NOMO-1 treated with dmso at 0.1 percent for 144 hours (cell line): ENCODE measurements around the gene DOK5.

ENCODE experiments used
- DNase-seq: peaks from one replicate; lab custom pipeline; 2025; ENCODE audit not compliant: unreplicated experiment; lab: John Stamatoyannopoulos, UW

DOK5 gene

DNA sequence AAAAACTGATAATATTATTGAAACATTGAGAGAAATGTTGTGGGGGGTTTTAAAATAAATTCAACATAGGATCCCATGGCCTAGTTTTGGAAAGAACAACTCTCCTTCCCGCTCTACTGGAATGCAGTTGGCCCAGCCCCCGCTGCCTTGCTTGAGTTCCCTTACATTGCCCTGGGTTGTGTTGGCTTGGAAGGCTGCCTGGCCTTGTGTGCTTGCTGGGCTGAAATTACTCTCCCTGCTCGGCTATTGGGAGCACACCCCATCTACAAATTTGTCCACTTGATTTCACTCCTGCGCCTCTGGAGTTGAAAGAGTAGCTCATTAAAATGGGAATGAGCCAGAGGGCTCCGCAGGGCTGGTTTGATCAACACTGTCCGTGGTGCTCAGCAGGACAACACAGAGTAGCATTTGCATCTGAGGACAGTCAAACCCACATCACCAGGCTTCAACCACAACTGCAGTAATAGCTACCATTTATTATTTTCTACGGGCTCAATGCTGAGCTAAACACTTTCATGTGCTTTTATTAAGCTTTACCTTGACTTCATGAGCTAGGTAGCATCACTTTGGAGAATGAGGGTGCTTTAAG, 35.2 kb downstream of the DOK5 start:
- no peak for DNase-seq

DNA sequence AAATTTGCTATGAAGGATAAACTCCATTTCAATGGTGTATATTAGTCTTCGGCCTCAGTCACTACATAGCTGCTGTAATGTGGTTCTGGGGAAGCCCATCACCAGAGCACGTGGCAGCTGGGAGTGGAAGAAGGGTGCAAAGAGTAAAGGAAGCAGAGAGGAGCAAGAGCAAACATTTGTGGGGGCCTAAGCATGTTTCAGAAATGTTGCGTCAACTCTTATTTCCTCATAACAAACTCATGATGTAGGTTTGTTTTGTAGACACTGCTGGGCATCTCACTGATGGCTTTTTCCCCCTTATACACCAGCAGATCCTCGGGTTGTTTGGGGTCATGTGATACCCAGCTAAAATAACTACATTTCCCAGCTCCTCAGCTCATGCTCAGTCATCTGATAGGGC, 37.3 kb downstream of the DOK5 start:
- DNase-seq: no peak

DNA sequence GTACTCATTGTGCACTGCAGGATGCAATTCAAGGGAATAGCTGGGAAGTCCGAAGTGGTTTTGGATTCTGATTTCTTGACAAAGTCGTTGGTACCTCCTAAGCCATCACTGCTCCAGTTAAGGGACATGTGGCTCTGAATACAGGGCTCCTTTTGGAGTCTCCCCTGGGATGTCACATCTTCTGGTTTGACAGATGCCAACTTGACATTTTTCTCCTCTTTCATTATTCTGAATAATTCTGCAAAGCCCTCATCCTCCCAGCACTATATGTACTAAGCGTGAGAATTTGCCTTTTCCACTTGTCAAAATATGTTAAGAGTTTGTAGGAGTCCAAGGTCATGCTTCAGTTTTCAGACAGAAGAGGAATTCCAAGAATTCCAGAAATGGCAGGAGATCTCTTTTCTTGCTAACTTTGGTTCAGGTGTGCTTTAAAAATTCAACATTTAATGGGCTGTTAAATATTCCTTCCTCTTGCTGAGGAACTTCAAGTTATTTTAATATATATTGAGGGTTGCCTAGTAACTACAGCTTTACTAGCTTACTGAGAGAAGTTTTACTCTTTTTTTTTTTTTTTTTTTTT, 38.7 kb downstream of the DOK5 start:
- DNase-seq: no peak

DNA sequence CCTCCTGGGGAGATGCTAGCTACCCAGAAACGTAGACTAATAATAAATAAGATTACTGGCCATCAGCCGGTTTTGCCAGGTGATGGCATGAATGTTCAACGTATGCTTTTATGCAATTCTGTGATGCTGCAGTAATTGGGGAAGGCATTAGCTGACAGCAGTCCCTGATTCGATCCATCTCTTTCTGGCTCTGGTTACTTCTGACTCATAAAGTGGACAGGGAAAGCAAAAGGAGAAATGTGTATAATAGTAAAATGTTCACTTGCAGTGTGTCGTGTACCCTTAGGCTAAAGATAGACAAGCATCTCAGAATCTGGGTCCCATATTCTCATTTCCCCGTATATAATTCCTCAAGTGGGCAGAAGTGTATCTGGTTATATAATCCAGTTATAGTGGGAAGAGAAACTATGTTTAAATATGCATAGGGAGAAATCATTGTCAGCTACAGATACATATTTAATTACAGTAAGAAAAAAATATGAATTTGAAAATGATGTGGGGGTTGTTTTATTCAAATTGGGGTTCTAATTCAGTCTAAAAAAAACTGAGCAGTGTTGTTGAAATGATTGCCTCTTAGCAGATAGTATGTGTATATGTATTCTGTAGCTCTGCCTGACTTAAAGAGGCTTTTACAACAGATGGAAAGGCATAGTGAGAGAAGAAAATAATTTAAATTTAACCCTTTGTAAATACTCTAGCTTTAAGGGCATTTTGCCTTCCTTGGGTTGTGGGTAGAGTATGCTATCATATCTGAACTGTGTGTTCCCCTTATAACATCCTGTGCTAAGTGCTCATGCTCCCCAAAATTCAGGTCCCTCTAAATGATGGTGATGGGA, 40.6 kb downstream of the DOK5 start:
- DNase-seq: no peak

DNA sequence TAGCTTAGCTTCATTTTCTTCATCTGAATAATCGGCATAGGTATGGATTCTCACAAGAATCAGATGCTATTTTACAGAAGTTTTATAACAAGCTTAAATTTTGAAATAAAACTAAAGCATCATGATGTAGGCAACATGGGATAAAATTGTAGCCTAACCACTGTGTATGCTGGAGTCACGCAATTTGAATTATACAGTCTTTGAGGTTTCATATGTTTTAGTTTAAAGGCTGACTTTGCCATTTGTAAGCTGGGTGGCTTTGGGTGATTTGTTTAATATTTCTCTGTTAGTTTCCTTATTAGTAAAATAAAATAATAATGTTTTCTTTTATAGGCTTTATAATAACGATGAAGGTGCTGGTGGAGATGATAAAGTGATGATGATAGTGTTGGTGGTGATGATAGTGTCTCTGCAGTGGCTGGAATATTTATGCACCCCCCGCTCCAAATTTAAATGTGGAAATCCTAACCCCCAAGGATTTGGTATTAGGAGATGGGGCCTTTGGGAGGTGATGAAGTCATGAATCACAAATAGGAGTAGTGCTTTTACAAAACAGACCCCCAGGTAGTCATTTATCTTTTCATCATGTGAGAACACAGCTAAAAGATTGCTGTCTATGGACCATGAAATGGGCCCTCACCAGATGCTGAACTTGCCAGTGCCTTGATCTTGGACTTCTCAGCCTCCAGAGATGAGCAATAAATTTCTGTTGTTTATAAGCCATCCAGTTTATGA, 42.0 kb downstream of the DOK5 start:
- DNase-seq: no peak

- no peak for DNase-seq
These were observed 49.5 kb downstream of the DOK5 start for GRCh38 chr20:54524849-54525248.

GRCh38 chr20:54525916-54526590, 50.7 kb downstream of the DOK5 start:
- no peak for DNase-seq

DNA sequence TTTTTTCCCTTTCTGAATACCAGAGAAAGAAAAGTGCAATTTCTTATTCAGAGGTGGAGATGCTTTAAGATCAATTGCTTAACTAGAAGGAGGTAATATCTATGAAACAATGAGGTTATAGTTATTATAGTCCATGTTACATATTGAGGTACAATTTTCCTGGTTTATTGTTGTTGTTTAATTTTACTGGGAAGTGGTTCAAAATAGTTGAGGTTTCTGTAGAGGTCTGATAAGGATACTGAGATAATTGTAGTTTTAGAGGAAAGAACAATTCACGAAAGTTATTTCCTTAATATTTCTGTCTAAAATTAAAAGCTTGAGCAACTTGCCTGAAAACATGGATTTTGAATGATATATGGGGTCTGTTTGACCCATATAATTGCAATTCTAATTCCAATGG, 51.4 kb downstream of the DOK5 start:
- DNase-seq: no peak

DNA sequence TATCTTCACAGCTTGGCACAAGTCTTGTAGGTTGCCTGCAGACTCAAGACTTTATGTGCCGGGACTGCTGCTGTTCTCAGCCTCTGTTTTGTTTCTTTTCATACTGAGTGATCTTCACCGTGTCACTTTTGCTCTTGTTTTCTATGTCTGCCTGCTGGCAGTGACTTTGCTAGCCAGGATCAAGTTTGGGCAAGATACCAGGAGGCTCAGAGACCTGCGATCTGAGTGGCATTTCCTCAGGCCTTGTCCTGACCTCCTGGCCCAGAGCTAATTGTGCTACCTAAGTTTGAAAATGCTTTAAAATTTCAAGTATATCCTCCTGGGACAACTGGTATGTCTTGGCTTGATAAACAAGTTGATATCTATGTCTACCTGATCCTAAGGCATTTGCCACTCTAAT, 57.2 kb downstream of the DOK5 start:
- DNase-seq: no peak

GRCh38 chr20:54534101-54534500, 58.7 kb downstream of the DOK5 start:
- DNase-seq: no peak

DNA sequence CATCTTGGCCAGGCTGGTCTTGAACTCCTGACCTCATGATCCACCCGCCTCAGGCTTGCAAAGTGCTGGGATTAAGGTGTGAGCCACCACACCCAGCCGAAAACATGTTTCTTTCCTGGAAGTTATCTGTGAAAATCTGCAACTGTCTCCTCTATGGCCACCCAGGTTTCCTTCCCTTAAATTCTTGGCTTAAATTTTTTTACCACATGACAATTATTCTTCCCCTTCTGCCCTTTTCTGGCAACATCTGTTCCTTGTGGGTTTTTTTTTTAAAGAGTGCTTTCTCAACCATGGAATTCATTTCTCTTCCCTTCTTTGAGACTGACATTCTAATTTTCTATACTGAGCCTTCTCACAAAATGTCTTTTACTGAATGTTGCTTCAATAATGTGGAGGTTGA, 59.6 kb downstream of the DOK5 start:
- no peak for DNase-seq

DNA sequence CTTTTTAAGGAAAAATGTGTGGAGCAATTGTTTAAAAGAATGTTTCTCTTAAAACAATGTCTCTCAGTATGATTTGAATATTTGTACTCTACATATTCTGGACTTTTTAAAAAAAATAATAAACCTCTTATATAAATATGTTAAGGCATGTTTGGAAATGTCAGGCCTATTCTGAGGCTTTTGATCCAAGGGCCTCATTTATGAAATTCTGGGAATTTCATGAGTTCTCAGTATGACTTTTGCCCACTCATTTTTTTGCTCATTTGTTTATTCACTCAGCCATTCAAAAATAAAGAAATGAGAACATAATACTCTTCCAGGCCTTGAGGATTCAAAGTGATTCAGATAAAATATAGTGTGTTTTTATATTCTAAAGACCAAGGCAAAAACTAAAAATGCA, 60.4 kb downstream of the DOK5 start:
- no peak for DNase-seq

GRCh38 chr20:54539521-54540046, 64.2 kb downstream of the DOK5 start:
- no peak for DNase-seq

GRCh38 chr20:54543369-54543768, 68.0 kb downstream of the DOK5 start:
- no peak for DNase-seq

DNA sequence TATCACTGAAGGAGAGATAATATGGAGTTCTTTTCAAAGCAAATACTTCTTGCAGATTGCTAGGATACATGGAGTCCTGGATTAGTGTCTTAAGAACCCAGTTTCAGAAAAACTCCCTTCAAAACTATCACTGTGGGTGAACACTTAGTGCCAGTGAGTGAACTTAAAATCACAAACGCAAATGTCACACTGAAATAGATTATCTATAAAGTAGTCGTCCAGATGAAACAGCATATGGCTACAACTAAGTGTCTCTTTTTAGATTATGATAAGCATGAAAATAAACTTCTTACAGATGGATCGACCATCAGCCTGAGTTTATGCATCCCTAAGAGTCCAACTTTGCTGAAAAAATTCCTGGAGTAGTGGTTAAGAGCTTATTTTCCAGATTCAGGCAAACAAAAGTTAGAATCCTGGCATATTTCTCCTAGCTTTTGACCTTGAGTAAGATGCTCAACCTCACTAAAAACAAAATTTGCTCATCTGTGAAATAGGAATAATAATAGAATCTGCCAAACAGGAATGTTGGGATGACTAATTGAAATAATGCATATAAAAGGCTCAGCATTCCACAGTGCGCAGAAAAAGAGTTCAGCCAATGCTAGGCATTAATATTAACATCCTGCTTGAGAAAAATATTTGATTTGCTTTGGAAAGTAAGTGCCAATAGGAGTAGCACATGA, 70.4 kb downstream of the DOK5 start:
- no peak for DNase-seq

- no peak for DNase-seq
These were observed 73.5 kb downstream of the DOK5 start for GRCh38 chr20:54548849-54549248.

DNA sequence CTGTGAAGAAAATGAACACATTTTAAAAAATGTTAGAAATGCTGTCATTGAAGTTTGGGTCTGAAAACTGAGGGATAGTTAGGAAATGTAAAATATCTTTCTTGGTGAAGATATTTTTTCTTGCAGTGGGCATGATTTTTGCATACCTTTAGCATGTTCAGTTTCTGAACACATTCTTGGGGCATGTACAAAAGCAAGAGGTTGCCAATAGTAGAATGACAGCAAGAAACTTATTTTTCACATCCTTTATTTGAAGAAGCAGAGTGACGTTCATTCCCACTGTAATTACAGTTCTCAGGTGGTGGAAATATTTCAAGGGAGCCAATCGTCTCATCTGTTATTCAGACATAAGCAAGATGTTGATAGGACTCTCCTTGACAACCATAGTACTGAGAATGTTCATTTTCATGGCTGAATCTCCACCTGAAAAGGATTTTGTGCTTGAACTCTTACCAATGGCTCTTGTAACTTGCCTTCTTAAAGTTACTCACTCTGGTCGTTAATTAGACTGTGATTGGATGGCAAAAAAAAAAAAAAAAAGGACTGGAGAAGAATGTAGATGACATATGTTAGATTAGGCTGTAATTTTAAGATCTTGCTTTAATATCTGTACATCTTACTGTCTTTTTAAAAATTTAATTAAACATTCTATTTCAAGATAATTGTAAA, 74.4 kb downstream of the DOK5 start:
- no peak for DNase-seq

DNA sequence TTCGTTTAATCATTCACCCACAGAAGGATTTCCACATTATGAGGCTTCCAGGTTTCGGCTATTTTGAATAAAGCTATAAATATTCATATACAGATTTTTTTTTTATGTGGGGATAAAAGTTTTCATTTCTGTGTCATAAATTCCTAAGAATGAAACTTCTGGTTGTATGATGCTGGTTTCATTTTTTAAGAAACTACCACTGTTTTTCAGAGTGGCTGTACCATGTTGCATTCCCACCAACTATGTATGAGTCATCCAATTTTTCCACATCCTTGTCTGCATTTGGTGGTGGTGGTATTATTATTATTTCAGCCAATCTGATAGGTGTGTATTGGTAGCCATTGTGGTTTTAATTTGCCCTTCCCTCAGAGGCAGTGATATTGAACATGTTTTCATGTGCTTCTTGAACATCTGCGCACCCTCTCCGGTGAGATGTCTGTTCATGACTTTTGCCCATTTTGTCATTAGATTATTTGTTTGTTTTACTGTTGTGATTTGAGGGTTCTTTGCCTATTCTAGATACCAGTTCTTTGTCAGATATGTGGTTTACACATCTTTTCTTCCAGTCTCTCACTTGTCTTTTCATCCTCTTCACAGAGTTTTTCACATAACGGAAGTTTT, 75.5 kb downstream of the DOK5 start:
- DNase-seq: no peak

- DNase-seq: no peak
These were observed 78.6 kb downstream of the DOK5 start for GRCh38 chr20:54554006-54554405.
